Calu3 (cell line): ENCODE data around the gene ALDH1L1. TPM values are rescaled to one million over a fixed set of nuclear protein-coding genes. Genes with fewer than 3 reads are reported as not detected.

ENCODE experiments used
- BruUV-seq: library from RNA; stranded (reverse); fragments of 400-500 nt; replicated peaks from 2 replicates; lab custom pipeline; 2021; lab: Mats Ljungman, UMichigan
- CTCF ChIA-PET: fragments of 300-600 bp; sonication (Branson Sonifier 250); formaldehyde crosslinking; loops from one replicate; lab custom pipeline; 2022; ENCODE audit warnings: antibody characterized with exemption; lab: Charles Lee
- DNase-seq: peaks from one replicate; pipeline ENCODE4 v3.0.0; 2022
- H3K27ac Mint-ChIP-seq: one replicate; pipeline ENCODE4 v1.8.0; 2022; ENCODE audit warnings: mixed read lengths; ENCODE audit not compliant: unreplicated experiment
- H3K27me3 Mint-ChIP-seq: one replicate; pipeline ENCODE4 v1.8.0; 2022; ENCODE audit warnings: mixed read lengths; ENCODE audit not compliant: unreplicated experiment
- H3K36me3 Mint-ChIP-seq: one replicate; pipeline ENCODE4 v1.8.0; 2022; ENCODE audit warnings: mild to moderate bottlenecking, moderate library complexity, mixed read lengths; ENCODE audit not compliant: insufficient read depth, unreplicated experiment
- H3K4me1 Mint-ChIP-seq: one replicate; pipeline ENCODE4 v1.8.0; 2022; ENCODE audit warnings: mild to moderate bottlenecking, low read depth, mixed read lengths; ENCODE audit not compliant: unreplicated experiment
- H3K4me3 Mint-ChIP-seq: one replicate; pipeline ENCODE4 v1.8.0; 2022; ENCODE audit warnings: mild to moderate bottlenecking, low read depth, moderate library complexity, mixed read lengths; ENCODE audit not compliant: unreplicated experiment
- H3K9me3 Mint-ChIP-seq: one replicate; pipeline ENCODE4 v1.8.0; 2022; ENCODE audit warnings: low read depth, mixed read lengths; ENCODE audit not compliant: unreplicated experiment
- CTCF ChIP-seq: fragments of 200-600 bp; IDR thresholded peaks from one replicate; pipeline ENCODE4 v1.8.0; 2022; ENCODE audit warnings: antibody characterized with exemption; ENCODE audit not compliant: unreplicated experiment
- intact Hi-C: fragments of 100-400 bp; cut with micrococcal nuclease; formaldehyde crosslinking; loops from one replicate; pipeline ENCODE4 v1.10.0; 2022; ENCODE audit not compliant: unreplicated experiment
- total RNA-seq: library from RNA; stranded (reverse); gene quantifications from 2 replicates; pipeline ENCODE4 v1.2.3, GENCODE V29; 2022

The ALDH1L1 gene
- total RNA-seq, 1 experiment from 2014 or later, result 4.4 TPM

- Mint-ChIP-seq H3K27me3 (peaks cover under 1% of the 10 kb centered on the region), H3K4me1 (peaks cover 10% of the 10 kb centered on the region), H3K36me3 (peaks cover 5% of the 10 kb centered on the region), H3K9me3 (no peaks in the 10 kb centered on the region), H3K4me3 (no peak overlapping the region), H3K27ac (no peak overlapping the region)
- DNase-seq, result no peak
- intact Hi-C loops, result loop anchor here (10.0 kb wide), 1 partner anchor 200 kb away; no protein-coding TSS in a partner anchor
- BruUV-seq, result no TSS peak
- TF ChIP-seq CTCF, result no peak
- CTCF ChIA-PET, result no interaction called here
Observed at GRCh38 chr3:126124896-126125295, 55.5 kb downstream of the ALDH1L1 start.

- no TSS peak for BruUV-seq
- no peak overlapping the region for H3K4me3 Mint-ChIP-seq
- H3K27ac Mint-ChIP-seq, result no peak overlapping the region
- H3K9me3 Mint-ChIP-seq, result no peaks in the 10 kb centered on the region
- H3K4me1 Mint-ChIP-seq, result peaks cover 8% of the 10 kb centered on the region
- DNase-seq, result no peak
- intact Hi-C loops, result loop anchor here (10.0 kb wide), 1 partner anchor 200 kb away; no protein-coding TSS in a partner anchor
- CTCF ChIA-PET, result interaction anchor here (0.6 kb wide), 2 partner anchors 253 to 269 kb away, joined by 3 to 4 read pairs; no protein-coding TSS in a partner anchor
- peaks cover 7% of the 10 kb centered on the region for H3K27me3 Mint-ChIP-seq
- no peak for TF ChIP-seq CTCF
- H3K36me3 Mint-ChIP-seq, result no peaks in the 10 kb centered on the region
Observed at GRCh38 chr3:126124148-126124868, 56.1 kb downstream of the ALDH1L1 start.

- intact Hi-C loops, result loop anchor here (10.0 kb wide), 1 partner anchor 197 kb away; no protein-coding TSS in a partner anchor
- peak; percentile 0 for DNase-seq
- no peak overlapping the region for H3K4me3 Mint-ChIP-seq
- peaks cover 8% of the 10 kb centered on the region for H3K4me1 Mint-ChIP-seq
- CTCF ChIA-PET, result no interaction called here
- peaks cover 17% of the 10 kb centered on the region for H3K27me3 Mint-ChIP-seq
- BruUV-seq, result no TSS peak
- no peak for TF ChIP-seq CTCF
- H3K36me3 Mint-ChIP-seq, result no peaks in the 10 kb centered on the region
- no peak overlapping the region for H3K27ac Mint-ChIP-seq
- peaks cover 3% of the 10 kb centered on the region for H3K9me3 Mint-ChIP-seq
Observed at GRCh38 chr3:126121632-126122031, 58.8 kb downstream of the ALDH1L1 start.

- Mint-ChIP-seq H3K9me3 (peaks cover 3% of the 10 kb centered on the region), H3K27ac (no peak overlapping the region), H3K36me3 (no peaks in the 10 kb centered on the region), H3K27me3 (peaks cover 17% of the 10 kb centered on the region), H3K4me1 (peaks cover 8% of the 10 kb centered on the region), H3K4me3 (no peak overlapping the region)
- BruUV-seq, result no TSS peak
- DNase-seq, result no peak
- intact Hi-C loops, result loop anchor here (10.0 kb wide), 1 partner anchor 196 kb away; no protein-coding TSS in a partner anchor
- no peak for TF ChIP-seq CTCF
- CTCF ChIA-PET, result no interaction called here
Observed at GRCh38 chr3:126121074-126121473, 59.3 kb downstream of the ALDH1L1 start.
